GM18505 (cell line): ENCODE data around the gene CRYL1.

ENCODE experiments used
- ATAC-seq: cut with Tn5 transposase; IDR thresholded peaks from one replicate; pipeline ENCODE4 v1.9.1; 2021; ENCODE audit not compliant: unreplicated experiment
- POLR2A ChIP-seq: IDR thresholded peaks from 4 replicates; pipeline ENCODE4 v1.6.1; 2011; ENCODE audit warnings: borderline replicate concordance; ENCODE audit not compliant: insufficient read depth, insufficient read length; ENCODE audit errors: extremely low read depth

The CRYL1 gene

GRCh38 chr13:20370815-20371421 is 154.7 kb downstream of the CRYL1 start:
- ATAC-seq, result no peak
- no peak for TF ChIP-seq POLR2A

- no peak for ATAC-seq
- TF ChIP-seq POLR2A, result no peak
These were observed 155.7 kb downstream of the CRYL1 start for GRCh38 chr13:20369886-20370361.

GRCh38 chr13:20366056-20366455 is 159.6 kb downstream of the CRYL1 start:
- ATAC-seq, result no peak
- TF ChIP-seq POLR2A, result no peak

GRCh38 chr13:20363603-20364002 is 162.1 kb downstream of the CRYL1 start:
- no peak for ATAC-seq
- TF ChIP-seq POLR2A, result no peak

GRCh38 chr13:20363172-20363571 is 162.5 kb downstream of the CRYL1 start:
- no peak for ATAC-seq
- no peak for TF ChIP-seq POLR2A

GRCh38 chr13:20362484-20363041 is 163.1 kb downstream of the CRYL1 start:
- no peak for ATAC-seq

GRCh38 chr13:20360835-20361412 is 164.7 kb downstream of the CRYL1 start:
- no peak for TF ChIP-seq POLR2A
- no peak for ATAC-seq

More at GRCh38 chr13:20362484-20363041, 163.1 kb downstream of the CRYL1 start:
- no peak for TF ChIP-seq POLR2A

GRCh38 chr13:20360041-20360491 is 165.6 kb downstream of the CRYL1 start:
- TF ChIP-seq POLR2A, result no peak
- no peak for ATAC-seq

- ATAC-seq, result no peak
- no peak for TF ChIP-seq POLR2A
These were observed 166.3 kb downstream of the CRYL1 start for GRCh38 chr13:20359335-20359734.

- no peak for TF ChIP-seq POLR2A
- ATAC-seq, result no peak
These were observed 167.6 kb downstream of the CRYL1 start for GRCh38 chr13:20358022-20358421.

- no peak for ATAC-seq
- TF ChIP-seq POLR2A, result no peak
These were observed 169.2 kb downstream of the CRYL1 start for GRCh38 chr13:20356444-20356843.

GRCh38 chr13:20354722-20355121 is 170.9 kb downstream of the CRYL1 start:
- TF ChIP-seq POLR2A, result no peak
- ATAC-seq, result no peak

GRCh38 chr13:20353973-20354372 is 171.7 kb downstream of the CRYL1 start:
- no peak for TF ChIP-seq POLR2A
- no peak for ATAC-seq
